ENCODE results near the gene BTBD1. TPM values are rescaled to one million over a fixed set of nuclear protein-coding genes. Genes with fewer than 3 reads are reported as not detected.

BTBD1 gene
- polyA plus RNA-seq, 2 of the 4 experiments (the other 2 are of a cell fraction): 53.1 to 95.8 TPM

DNA sequence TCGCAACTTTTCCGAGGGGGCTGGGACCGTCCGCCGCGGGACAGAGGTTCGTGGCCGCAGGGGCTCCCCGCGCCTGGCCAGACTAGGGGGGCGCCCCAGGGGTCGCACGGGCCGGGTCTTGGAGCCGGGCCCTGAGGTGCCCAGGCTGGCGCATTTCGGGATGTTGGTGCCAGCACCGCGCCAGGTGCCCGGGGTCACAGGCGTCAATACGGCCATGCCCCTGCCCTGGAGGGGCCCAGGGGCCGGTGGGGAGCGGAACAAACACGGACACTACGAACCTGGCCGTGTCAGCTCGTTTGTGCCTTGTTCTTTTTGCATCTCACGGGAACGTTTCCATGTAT, 40.8 kb upstream of the BTBD1 start:
- DNase-seq (ENCODE audit: low read depth in 1 of 2, low spot score in 1 of 2): no peak
- CTCF ChIA-PET: no interaction called here
- no peak for FAIRE-seq
- TF ChIP-seq RCOR1 (IDR thresholded peaks at IDR 0.05; ENCODE audit: low read depth, low read length) (no peak), PBX3 (IDR thresholded peaks at IDR 0.05) (no peak), ZC3H11A (IDR thresholded peaks at IDR 0.05) (no peak), CHD4 (IDR thresholded peaks at IDR 0.05; ENCODE audit: borderline replicate concordance) (no peak), NR3C1 (IDR thresholded peaks at IDR 0.05) (no peak), HOXB13 (CRISPR knock-in tag; IDR thresholded peaks at IDR 0.05; ENCODE audit: low read depth) (no peak), HOXB5 (CRISPR knock-in tag; IDR thresholded peaks at IDR 0.05) (no peak), E2F6 (IDR thresholded peaks at IDR 0.05; ENCODE audit: borderline replicate concordance, low read depth) (no peak)
- Histone ChIP-seq H3K9me3 (no peaks in the 10 kb centered on the region), H3K4me1 (peaks cover 9% of the 10 kb centered on the region; the same call in 1 of the 3 replicates), H3K27ac (peak overlapping the region; percentile 36 to 85; a peak in 4 of 6 replicates), H3K4me2 (peak overlapping the region; percentile 97), H3K4me3 (peak overlapping the region; percentile 68)
- WGBS (ENCODE audit: missing lambda C conversion rate): 73% methylated on average over 25 of the region's 30 CpGs
- POLR2A ChIA-PET: no interaction called here
- ATAC-seq: no peak

GRCh38 chr15:83106994-83107840, 40.2 kb upstream of the BTBD1 start, which contains the start of gene TM6SF1:
TM6SF1 (plus strand) TSS chr15:83107645; CDS start chr15:83107681, 36 bp downstream.
- TF ChIP-seq TP53 (CRISPR knock-in tag; IDR thresholded peaks at IDR 0.05) (no peak), RNF2 (IDR thresholded peaks at IDR 0.05; ENCODE audit: borderline replicate concordance, low read depth) (no peak), MAX (IDR thresholded peaks at IDR 0.05) (0 out of 2 replicates have a peak, but pooled peaks have one; percentile 11), NR3C1 (IDR thresholded peaks at IDR 0.05) (no peak), HEYL (CRISPR knock-in tag; IDR thresholded peaks at IDR 0.05) (no peak), HDAC2 (IDR thresholded peaks at IDR 0.05) (no peak), CHD2 (IDR thresholded peaks at IDR 0.05; ENCODE audit: low read length, partially characterized antibody) (no peak), JUN (IDR thresholded peaks at IDR 0.05) (0 out of 5 replicates have a peak, but pooled peaks of 1 of the 2 experiments have one; percentile 5), EHMT2 (IDR thresholded peaks at IDR 0.05; ENCODE audit: low read depth) (no peak)
- peaks cover 9% of the 10 kb centered on the region; the same call in 1 of the 3 replicates for H3K4me1 ChIP-seq
- FAIRE-seq (no peak), DNase-seq (ENCODE audit: low read depth in 1 of 2, low spot score in 1 of 2) (no peak), ATAC-seq (peak; percentile 49 to 53)
- ChIA-PET POLR2A (interaction anchor here (0.8 kb wide), 1 partner anchor 40 kb away, joined by 4 read pairs; the partner anchor contains the start of gene BTBD1), CTCF (interaction anchor here (1.0 kb wide), 1 partner anchor 40 kb away, joined by 3 read pairs; the partner anchor contains the start of gene BTBD1)
- WGBS (ENCODE audit: missing lambda C conversion rate): 19% methylated on average over 17 of the region's 97 CpGs
- H3K4me3 ChIP-seq: peak within 1 kb of the TSS; percentile 68
- H3K27ac ChIP-seq: peak within 1 kb of the TSS; percentile 36 to 85; a peak in 5 of 6 replicates
- peak within 1 kb of the TSS; percentile 97 for H3K4me2 ChIP-seq
- no peaks in the 10 kb centered on the region for H3K9me3 ChIP-seq

GRCh38 chr15:83105440-83105839, 38.4 kb upstream of the BTBD1 start:
- H3K4me2 ChIP-seq: no peak overlapping the region
- no peaks in the 10 kb centered on the region for H3K9me3 ChIP-seq
- DNase-seq (ENCODE audit: low read depth in 1 of 2, low spot score in 1 of 2) (no peak), ATAC-seq (no peak), FAIRE-seq (no peak)
- H3K27ac ChIP-seq: no peak overlapping the region
- no peak for TF ChIP-seq RNF2 (IDR thresholded peaks at IDR 0.05; ENCODE audit: borderline replicate concordance, low read depth)
- no peak for TF ChIP-seq CBX8 (IDR thresholded peaks at IDR 0.05)
- TF ChIP-seq FOXS1 (CRISPR knock-in tag; IDR thresholded peaks at IDR 0.05): no peak
- no peak for TF ChIP-seq MAX (IDR thresholded peaks at IDR 0.05)
- TF ChIP-seq RARB (CRISPR knock-in tag; IDR thresholded peaks at IDR 0.05): no peak
- no peak for TF ChIP-seq EHF (CRISPR knock-in tag; IDR thresholded peaks at IDR 0.05)
- WGBS (ENCODE audit: missing lambda C conversion rate): 35% methylated on average over 1 of the region's 1 CpG
- peaks cover 9% of the 10 kb centered on the region; the same call in 1 of the 3 replicates for H3K4me1 ChIP-seq
- no peak overlapping the region for H3K4me3 ChIP-seq
- CTCF ChIA-PET: no interaction called here
- POLR2A ChIA-PET: no interaction called here

All from A549 (cell line).